ENCODE data around the gene CTNND1.
A peak's percentile ranks its signal among the peaks of the same experiment; 100 is the strongest.
"Not testable (repeated sequence)": the region's sequence is repeated elsewhere in the genome, so short reads cannot be mapped to it uniquely, and the experiment has no call there.

Gene CTNND1, protein sequence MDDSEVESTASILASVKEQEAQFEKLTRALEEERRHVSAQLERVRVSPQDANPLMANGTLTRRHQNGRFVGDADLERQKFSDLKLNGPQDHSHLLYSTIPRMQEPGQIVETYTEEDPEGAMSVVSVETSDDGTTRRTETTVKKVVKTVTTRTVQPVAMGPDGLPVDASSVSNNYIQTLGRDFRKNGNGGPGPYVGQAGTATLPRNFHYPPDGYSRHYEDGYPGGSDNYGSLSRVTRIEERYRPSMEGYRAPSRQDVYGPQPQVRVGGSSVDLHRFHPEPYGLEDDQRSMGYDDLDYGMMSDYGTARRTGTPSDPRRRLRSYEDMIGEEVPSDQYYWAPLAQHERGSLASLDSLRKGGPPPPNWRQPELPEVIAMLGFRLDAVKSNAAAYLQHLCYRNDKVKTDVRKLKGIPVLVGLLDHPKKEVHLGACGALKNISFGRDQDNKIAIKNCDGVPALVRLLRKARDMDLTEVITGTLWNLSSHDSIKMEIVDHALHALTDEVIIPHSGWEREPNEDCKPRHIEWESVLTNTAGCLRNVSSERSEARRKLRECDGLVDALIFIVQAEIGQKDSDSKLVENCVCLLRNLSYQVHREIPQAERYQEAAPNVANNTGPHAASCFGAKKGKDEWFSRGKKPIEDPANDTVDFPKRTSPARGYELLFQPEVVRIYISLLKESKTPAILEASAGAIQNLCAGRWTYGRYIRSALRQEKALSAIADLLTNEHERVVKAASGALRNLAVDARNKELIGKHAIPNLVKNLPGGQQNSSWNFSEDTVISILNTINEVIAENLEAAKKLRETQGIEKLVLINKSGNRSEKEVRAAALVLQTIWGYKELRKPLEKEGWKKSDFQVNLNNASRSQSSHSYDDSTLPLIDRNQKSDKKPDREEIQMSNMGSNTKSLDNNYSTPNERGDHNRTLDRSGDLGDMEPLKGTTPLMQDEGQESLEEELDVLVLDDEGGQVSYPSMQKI

DNA sequence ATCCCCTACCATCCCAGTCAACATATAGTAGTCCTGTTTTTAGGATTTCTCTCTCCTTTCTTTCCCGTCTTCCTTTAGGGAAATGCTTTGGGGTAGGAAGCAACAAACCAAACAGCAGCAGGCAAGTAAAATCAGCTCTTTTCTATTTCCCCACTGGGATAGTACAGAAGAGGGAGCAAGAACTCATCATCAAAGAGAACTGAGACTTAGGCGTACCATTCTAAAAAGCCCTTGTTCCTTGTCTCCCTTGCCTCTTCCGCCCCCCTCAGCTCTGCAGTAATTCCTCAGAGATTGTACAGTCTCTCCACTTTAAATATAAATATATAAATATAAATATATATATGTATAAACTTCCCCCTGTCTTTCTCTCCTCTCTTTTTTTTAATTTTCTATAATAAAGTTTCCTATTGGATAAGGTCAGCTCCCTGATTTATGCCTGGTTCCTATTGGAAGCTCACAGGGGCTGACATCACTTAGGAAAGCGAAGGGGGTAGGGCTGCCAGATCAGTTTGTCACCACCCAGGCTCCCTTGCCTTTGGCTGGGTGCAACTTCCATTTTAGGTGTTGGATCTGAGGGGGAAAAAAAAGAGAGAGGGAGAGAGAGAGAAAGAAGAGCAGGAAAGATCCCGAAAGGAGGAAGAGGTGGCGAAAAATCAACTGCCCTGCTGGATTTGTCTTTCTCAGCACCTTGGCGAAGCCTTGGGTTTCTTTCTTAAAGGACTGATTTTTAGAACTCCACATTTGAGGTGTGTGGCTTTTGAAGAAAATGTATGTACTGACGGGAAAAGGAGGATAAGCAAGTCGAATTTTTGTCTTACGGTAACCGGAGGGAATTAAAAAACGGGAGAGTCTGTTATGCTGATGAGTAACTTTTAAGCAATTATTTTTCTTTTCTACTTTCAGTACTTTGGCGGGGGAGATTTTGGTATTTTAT, at the start of gene CTNND1:
Gene CTNND1 (plus strand): TSS at position 502 of the 934 bp plus-strand sequence. CDS start 29,677 bp downstream, outside the sequence.
- H3K9ac ChIP-seq (ENCODE audit: low read length), result peak within 1 kb of the TSS; percentile 91

DNA sequence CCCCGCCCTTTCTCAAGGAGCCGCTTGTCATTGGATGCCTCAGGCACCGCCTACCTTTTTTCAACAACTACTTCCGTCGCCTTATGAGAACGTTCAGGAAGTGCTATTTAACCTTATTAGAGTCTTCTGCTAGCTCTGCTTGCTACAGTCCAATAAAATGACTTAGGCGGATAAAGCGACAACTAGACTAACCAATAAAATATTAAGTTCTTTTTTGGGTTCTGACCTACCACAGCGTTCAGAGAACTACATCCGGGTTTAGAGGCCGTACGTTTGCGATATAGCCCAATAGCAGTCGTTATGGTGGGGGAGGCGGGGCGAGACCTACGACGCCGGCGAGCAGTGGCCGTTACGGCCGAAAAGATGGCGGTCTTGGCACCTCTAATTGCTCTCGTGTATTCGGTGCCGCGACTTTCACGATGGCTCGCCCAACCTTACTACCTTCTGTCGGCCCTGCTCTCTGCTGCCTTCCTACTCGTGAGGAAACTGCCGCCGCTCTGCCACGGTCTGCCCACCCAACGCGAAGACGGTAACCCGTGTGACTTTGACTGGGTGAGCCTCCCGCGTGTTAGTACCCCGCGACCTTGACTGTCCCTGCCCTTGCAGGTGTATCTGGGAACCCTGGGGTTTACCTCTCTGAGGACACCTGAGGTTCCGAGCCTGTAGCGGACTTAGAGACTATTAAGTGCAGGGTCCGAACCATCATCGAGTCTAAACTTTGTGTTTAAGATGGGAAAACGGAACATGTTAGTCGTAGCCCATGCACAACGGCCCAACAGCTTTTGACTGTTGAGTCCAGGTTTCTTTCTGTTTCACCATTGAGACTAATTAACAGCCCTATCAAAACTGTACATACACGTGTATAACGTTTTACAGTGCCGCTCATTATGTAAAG, 49.1 kb upstream of the CTNND1 start, which contains the start of gene TMX2:
Gene TMX2 (plus strand): TSS at position 338 of the 895 bp plus-strand sequence. CDS start 26 bp downstream, at position 364.
- Histone ChIP-seq H3K27me3 (ENCODE audit: control insufficient read depth in 1 of 2, insufficient read depth in 2 of 2, low read length in 2 of 2) (no peaks in the 10 kb centered on the region), H3K36me3 (ENCODE audit: insufficient read depth, low read length) (no peaks in the 10 kb centered on the region), H3K4me3 (ENCODE audit: low read depth in 1 of 2, low read length in 2 of 2) (peak within 1 kb of the TSS; percentile 95 to 99), H3K9ac (ENCODE audit: low read length) (peak within 1 kb of the TSS; percentile 91), H3K27ac (ENCODE audit: low read depth, low read length) (peak within 1 kb of the TSS; percentile 88), H3K9me3 (ENCODE audit: low read length) (no peaks in the 10 kb centered on the region), H3K4me1 (ENCODE audit: insufficient read depth, low read length) (peaks cover 33% of the 10 kb centered on the region)

More for the DNA sequence above, at the start of gene CTNND1:
- Histone ChIP-seq H3K36me3 (ENCODE audit: insufficient read depth, low read length) (no peaks in the 10 kb centered on the region), H3K27ac (ENCODE audit: low read depth, low read length) (peak within 1 kb of the TSS; percentile 82), H3K27me3 (ENCODE audit: control insufficient read depth in 1 of 2, insufficient read depth in 2 of 2, low read length in 2 of 2) (no peaks in the 10 kb centered on the region), H3K4me1 (ENCODE audit: insufficient read depth, low read length) (peaks cover 27% of the 10 kb centered on the region), H3K9me3 (ENCODE audit: low read length) (no peaks in the 10 kb centered on the region), H3K4me3 (ENCODE audit: low read depth in 1 of 2, low read length in 2 of 2) (peak within 1 kb of the TSS; percentile 76 to 89)

DNA sequence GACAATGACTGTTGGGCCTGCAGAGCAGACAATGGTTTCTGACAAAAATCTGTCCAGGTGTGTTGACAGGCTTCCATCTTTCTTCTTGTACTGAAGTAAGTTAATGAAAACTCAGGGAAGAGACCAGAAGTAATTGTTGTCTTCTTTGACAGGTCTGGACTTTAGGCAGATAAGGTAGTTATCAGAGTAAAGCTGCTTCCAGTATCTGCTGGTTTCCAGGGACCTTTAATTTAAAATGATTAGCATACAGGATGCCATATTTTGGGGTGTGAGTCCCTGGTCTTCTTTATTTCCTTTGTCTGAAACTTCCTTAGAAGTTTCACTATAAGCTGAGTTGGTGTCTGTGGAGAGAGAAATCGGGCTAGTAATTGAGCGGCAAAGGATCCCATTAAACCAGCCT, 47.8 kb upstream of the CTNND1 start:
- H3K4me3 ChIP-seq (ENCODE audit: low read depth in 1 of 2, low read length in 2 of 2), result peak overlapping the region; percentile 95 to 99
- H3K36me3 ChIP-seq (ENCODE audit: insufficient read depth, low read length), result no peaks in the 10 kb centered on the region
- no peaks in the 10 kb centered on the region for H3K9me3 ChIP-seq (ENCODE audit: low read length)
- H3K9ac ChIP-seq (ENCODE audit: low read length), result no peak overlapping the region
- H3K4me1 ChIP-seq (ENCODE audit: insufficient read depth, low read length), result peaks cover 33% of the 10 kb centered on the region
- no peaks in the 10 kb centered on the region for H3K27me3 ChIP-seq (ENCODE audit: control insufficient read depth in 1 of 2, insufficient read depth in 2 of 2, low read length in 2 of 2)
- H3K27ac ChIP-seq (ENCODE audit: low read depth, low read length), result no peak overlapping the region

DNA sequence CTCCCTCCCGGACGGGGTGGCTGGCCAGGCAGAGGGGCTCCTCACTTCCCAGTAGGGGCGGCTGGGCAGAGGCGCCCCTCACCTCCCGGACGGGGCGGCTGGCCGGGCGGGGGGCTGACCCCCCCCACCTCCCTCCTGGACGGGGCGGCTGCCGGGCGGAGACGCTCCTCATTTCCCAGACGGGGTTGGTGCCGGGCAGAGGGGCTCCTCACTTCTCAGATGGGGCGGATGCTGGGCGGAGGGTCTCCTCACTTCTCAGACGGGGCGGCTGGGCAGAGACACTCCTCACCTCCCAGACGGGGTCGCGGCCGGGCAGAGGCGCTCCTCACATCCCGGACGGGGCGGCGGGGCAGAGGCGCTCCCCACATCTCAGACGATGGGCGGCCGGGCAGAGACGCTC, 44.9 kb upstream of the CTNND1 start:
- H3K4me1 ChIP-seq (ENCODE audit: insufficient read depth, low read length), result peaks cover 19% of the 10 kb centered on the region
- not testable (repeated sequence) for H3K9me3 ChIP-seq (ENCODE audit: low read length); H3K27ac ChIP-seq (ENCODE audit: low read depth, low read length); H3K4me3 ChIP-seq (ENCODE audit: low read depth in 1 of 2, low read length in 2 of 2); H3K9ac ChIP-seq (ENCODE audit: low read length); H3K27me3 ChIP-seq (ENCODE audit: control insufficient read depth in 1 of 2, insufficient read depth in 2 of 2, low read length in 2 of 2); H3K36me3 ChIP-seq (ENCODE audit: insufficient read depth, low read length)

DNA sequence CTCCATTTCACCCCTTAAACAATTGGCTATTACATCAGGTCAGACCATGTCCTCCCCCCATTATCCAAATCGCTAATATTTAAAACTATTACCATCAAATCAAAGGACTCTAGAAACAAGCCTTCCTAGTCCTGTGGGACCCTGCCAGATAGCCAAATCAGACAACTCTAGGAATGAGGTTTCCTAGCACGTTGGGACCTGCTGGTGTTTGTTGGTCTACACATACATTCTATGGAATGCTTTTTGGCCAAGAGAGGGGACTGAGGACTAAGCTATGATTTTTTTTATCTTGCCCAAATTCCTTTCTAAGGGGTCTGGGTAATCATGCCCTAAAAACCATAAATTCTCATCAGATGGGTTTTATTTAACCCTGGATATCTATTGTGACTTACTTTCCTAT, 34.4 kb upstream of the CTNND1 start:
- H3K4me3 ChIP-seq (ENCODE audit: low read depth in 1 of 2, low read length in 2 of 2), result no peak overlapping the region

DNA sequence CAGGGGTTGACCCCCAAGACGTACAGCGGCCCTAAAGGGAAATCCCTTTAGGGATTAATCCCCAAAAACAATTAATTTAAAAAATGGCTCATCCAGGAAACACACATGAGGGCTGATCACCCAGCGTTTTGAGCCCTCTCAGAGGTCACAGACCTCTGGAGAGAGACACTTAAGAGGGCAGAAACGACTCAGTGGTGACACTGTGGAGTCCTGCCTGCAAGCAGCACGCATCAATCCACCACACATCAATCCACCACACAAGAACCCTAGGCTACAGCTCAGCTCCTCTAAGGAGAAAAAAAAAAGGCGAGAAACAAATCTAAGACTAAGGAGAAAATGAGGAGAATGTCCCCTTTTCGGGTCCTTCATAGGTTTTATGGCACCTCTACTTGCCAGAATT, 32.8 kb upstream of the CTNND1 start:
- Histone ChIP-seq H3K27ac (ENCODE audit: low read depth, low read length) (no peak overlapping the region), H3K4me1 (ENCODE audit: insufficient read depth, low read length) (no peaks in the 10 kb centered on the region), H3K9me3 (ENCODE audit: low read length) (no peaks in the 10 kb centered on the region), H3K4me3 (ENCODE audit: low read depth in 1 of 2, low read length in 2 of 2) (no peak overlapping the region), H3K36me3 (ENCODE audit: insufficient read depth, low read length) (no peaks in the 10 kb centered on the region), H3K27me3 (ENCODE audit: control insufficient read depth in 1 of 2, insufficient read depth in 2 of 2, low read length in 2 of 2) (no peaks in the 10 kb centered on the region), H3K9ac (ENCODE audit: low read length) (no peak overlapping the region)

More for the DNA sequence above, 34.4 kb upstream of the CTNND1 start:
- H3K36me3 ChIP-seq (ENCODE audit: insufficient read depth, low read length), result no peaks in the 10 kb centered on the region
- H3K9ac ChIP-seq (ENCODE audit: low read length), result no peak overlapping the region
- H3K9me3 ChIP-seq (ENCODE audit: low read length), result no peaks in the 10 kb centered on the region
- H3K27ac ChIP-seq (ENCODE audit: low read depth, low read length), result no peak overlapping the region
- H3K4me1 ChIP-seq (ENCODE audit: insufficient read depth, low read length), result no peaks in the 10 kb centered on the region
- H3K27me3 ChIP-seq (ENCODE audit: control insufficient read depth in 1 of 2, insufficient read depth in 2 of 2, low read length in 2 of 2), result no peaks in the 10 kb centered on the region

DNA sequence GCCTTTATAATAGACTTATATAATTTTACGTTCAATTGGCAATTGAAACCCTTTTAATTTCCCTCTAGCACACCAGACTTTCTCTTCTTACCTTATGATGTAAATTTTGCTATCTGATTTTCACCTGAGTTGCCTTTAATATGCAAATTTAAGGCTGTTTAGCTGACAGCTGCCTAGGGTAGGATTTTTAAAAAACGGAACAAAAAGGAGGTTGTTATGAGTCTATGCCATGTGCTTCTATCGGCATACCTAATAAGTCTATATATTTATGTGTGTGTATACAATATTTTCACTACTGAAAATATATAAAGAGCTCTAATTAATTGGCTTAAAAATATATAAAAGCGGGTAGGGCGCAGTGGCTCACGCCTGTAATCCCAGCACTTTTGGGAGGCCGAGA, 32.1 kb upstream of the CTNND1 start:
- Histone ChIP-seq H3K27me3 (ENCODE audit: control insufficient read depth in 1 of 2, insufficient read depth in 2 of 2, low read length in 2 of 2) (no peaks in the 10 kb centered on the region), H3K36me3 (ENCODE audit: insufficient read depth, low read length) (no peaks in the 10 kb centered on the region), H3K27ac (ENCODE audit: low read depth, low read length) (no peak overlapping the region), H3K4me1 (ENCODE audit: insufficient read depth, low read length) (no peaks in the 10 kb centered on the region), H3K4me3 (ENCODE audit: low read depth in 1 of 2, low read length in 2 of 2) (no peak overlapping the region), H3K9ac (ENCODE audit: low read length) (no peak overlapping the region), H3K9me3 (ENCODE audit: low read length) (no peaks in the 10 kb centered on the region)

DNA sequence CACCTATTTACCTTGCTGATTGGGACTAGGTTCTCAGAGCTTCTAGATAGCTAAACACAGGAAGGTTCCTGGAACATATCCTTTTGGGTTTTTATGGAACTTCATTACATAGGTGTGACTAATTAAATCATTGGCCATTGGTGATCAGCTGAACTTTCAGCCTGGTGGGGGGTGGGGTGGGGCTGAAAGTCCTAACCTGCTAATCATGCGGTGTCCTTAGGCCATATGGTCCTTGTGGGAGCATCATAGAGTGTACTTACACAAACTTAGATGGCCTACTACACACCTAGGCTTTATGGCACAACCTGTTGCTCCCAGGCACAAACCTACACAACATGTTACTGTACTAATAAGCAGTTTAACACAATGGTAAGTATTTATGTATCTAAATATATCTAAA, 28.9 kb upstream of the CTNND1 start:
- no peak overlapping the region for H3K9ac ChIP-seq (ENCODE audit: low read length)
- H3K27ac ChIP-seq (ENCODE audit: low read depth, low read length), result no peak overlapping the region
- no peak overlapping the region for H3K4me3 ChIP-seq (ENCODE audit: low read depth in 1 of 2, low read length in 2 of 2)
- peaks cover 4% of the 10 kb centered on the region for H3K36me3 ChIP-seq (ENCODE audit: insufficient read depth, low read length)
- no peaks in the 10 kb centered on the region for H3K9me3 ChIP-seq (ENCODE audit: low read length)
- no peaks in the 10 kb centered on the region for H3K4me1 ChIP-seq (ENCODE audit: insufficient read depth, low read length)
- H3K27me3 ChIP-seq (ENCODE audit: control insufficient read depth in 1 of 2, insufficient read depth in 2 of 2, low read length in 2 of 2), result no peaks in the 10 kb centered on the region

DNA sequence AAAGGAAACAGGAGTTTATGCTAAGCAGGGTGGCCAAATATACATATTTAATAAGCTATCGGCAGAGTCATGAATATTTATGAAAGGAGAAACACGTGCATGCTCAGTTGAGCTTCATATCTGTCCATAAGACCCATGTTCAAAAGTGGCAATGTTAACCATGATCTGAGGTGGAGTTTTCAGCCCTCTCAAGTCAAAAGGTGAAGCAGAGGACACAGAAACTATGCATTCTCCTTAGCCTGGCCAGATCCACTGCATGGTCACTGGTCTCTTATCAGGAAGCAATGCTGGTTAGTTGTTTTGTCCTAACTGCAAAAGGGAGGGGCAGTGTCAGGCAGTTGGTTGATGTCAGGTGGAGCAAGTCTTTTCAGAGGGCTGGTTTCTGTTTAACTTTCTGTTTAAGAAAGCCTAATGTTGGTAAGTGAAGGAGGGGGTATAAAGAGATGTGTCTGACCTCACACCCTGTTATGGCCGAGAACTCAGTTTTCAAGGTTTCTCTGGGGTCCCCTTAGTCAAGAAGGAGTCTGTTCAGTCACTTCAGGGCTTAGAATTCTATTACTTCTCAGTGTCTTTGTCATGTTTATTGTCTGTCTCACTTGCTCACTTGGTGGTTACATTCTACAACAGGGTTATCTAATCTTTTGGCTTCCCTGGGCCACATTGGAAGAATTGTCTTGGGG, 25.8 kb upstream of the CTNND1 start:
- Histone ChIP-seq H3K27me3 (ENCODE audit: control insufficient read depth in 1 of 2, insufficient read depth in 2 of 2, low read length in 2 of 2) (no peaks in the 10 kb centered on the region), H3K36me3 (ENCODE audit: insufficient read depth, low read length) (peaks cover 23% of the 10 kb centered on the region), H3K9ac (ENCODE audit: low read length) (no peak overlapping the region), H3K9me3 (ENCODE audit: low read length) (no peaks in the 10 kb centered on the region), H3K4me3 (ENCODE audit: low read depth in 1 of 2, low read length in 2 of 2) (no peak overlapping the region), H3K27ac (ENCODE audit: low read depth, low read length) (no peak overlapping the region), H3K4me1 (ENCODE audit: insufficient read depth, low read length) (peaks cover 4% of the 10 kb centered on the region)

All from muscle layer of colon (tissue), 2 donors.